ENCODE data around the gene LTBP1. TPM values are rescaled to one million over a fixed set of nuclear protein-coding genes. Genes with fewer than 3 reads are reported as not detected.

The LTBP1 gene
- total RNA-seq, 2 experiments from 2014 or later: 0.06 TPM; not detected in 1

- POLR2A ChIA-PET: no interaction called here
- H3K4me3 ChIP-seq (ENCODE audit: low read length): no peak overlapping the region
- Mint-ChIP-seq H3K4me3 (no peak overlapping the region), H3K27me3 (peaks cover 5% of the 10 kb centered on the region), H3K27ac (no peak overlapping the region), H3K9me3 (no peaks in the 10 kb centered on the region), H3K36me3 (ENCODE audit: low read depth) (no peaks in the 10 kb centered on the region), H3K4me1 (ENCODE audit: low read depth) (no peaks in the 10 kb centered on the region)
- CTCF ChIA-PET: no interaction called here
- TF ChIP-seq CTCF (IDR thresholded peaks at IDR 0.05): no peak
- DNase-seq (no peak), ATAC-seq (ENCODE audit: poor library complexity) (no peak)
- no peak overlapping the region for H3K27ac ChIP-seq (ENCODE audit: low read depth in 1 of 2, low read length in 2 of 2)
- no peaks in the 10 kb centered on the region for H3K4me1 ChIP-seq (ENCODE audit: insufficient read depth, low read length)
- intact Hi-C loops (cut with DNase I, micrococcal nuclease): no loop called here
- H3K9me3 ChIP-seq (ENCODE audit: control insufficient read depth in 1 of 2, insufficient read depth in 1 of 2, low read length in 2 of 2): no peaks in the 10 kb centered on the region
- H3K27me3 ChIP-seq (ENCODE audit: control insufficient read depth in 1 of 2, insufficient read depth in 2 of 2, low read length in 2 of 2): no peaks in the 10 kb centered on the region
- H3K36me3 ChIP-seq (ENCODE audit: insufficient read depth, low read length): no peaks in the 10 kb centered on the region
These were observed 185.0 kb downstream of the LTBP1 start for GRCh38 chr2:33131749-33132148.

GRCh38 chr2:33133454-33133952, 186.8 kb downstream of the LTBP1 start:
- ATAC-seq (ENCODE audit: poor library complexity) (no peak), DNase-seq (no peak)
- H3K27me3 Mint-ChIP-seq: peaks cover 9% of the 10 kb centered on the region
- no peaks in the 10 kb centered on the region for H3K4me1 Mint-ChIP-seq (ENCODE audit: low read depth)
- no peak overlapping the region for H3K27ac ChIP-seq (ENCODE audit: low read depth in 1 of 2, low read length in 2 of 2)
- intact Hi-C loops (cut with DNase I, micrococcal nuclease): no loop called here
- CTCF ChIA-PET: no interaction called here
- no peak overlapping the region for H3K4me3 ChIP-seq (ENCODE audit: low read length)
- H3K4me1 ChIP-seq (ENCODE audit: insufficient read depth, low read length): no peaks in the 10 kb centered on the region
- POLR2A ChIA-PET: no interaction called here
- no peaks in the 10 kb centered on the region for H3K27me3 ChIP-seq (ENCODE audit: control insufficient read depth in 1 of 2, insufficient read depth in 2 of 2, low read length in 2 of 2)
- H3K9me3 ChIP-seq (ENCODE audit: control insufficient read depth in 1 of 2, insufficient read depth in 1 of 2, low read length in 2 of 2): no peaks in the 10 kb centered on the region
- no peak for TF ChIP-seq CTCF (IDR thresholded peaks at IDR 0.05)
- no peaks in the 10 kb centered on the region for H3K36me3 ChIP-seq (ENCODE audit: insufficient read depth, low read length)
- no peak overlapping the region for H3K4me3 Mint-ChIP-seq
- no peaks in the 10 kb centered on the region for H3K9me3 Mint-ChIP-seq
- no peak overlapping the region for H3K27ac Mint-ChIP-seq
- H3K36me3 Mint-ChIP-seq (ENCODE audit: low read depth): no peaks in the 10 kb centered on the region

GRCh38 chr2:33134086-33134771, 187.5 kb downstream of the LTBP1 start:
- H3K4me1 ChIP-seq (ENCODE audit: insufficient read depth, low read length): no peaks in the 10 kb centered on the region
- ChIA-PET POLR2A (no interaction called here), CTCF (no interaction called here)
- TF ChIP-seq CTCF (IDR thresholded peaks at IDR 0.05): no peak
- Mint-ChIP-seq H3K27ac (no peak overlapping the region), H3K27me3 (peaks cover 4% of the 10 kb centered on the region), H3K9me3 (no peaks in the 10 kb centered on the region), H3K36me3 (ENCODE audit: low read depth) (no peaks in the 10 kb centered on the region), H3K4me3 (no peak overlapping the region), H3K4me1 (ENCODE audit: low read depth) (no peaks in the 10 kb centered on the region)
- H3K9me3 ChIP-seq (ENCODE audit: control insufficient read depth in 1 of 2, insufficient read depth in 1 of 2, low read length in 2 of 2): no peaks in the 10 kb centered on the region
- no peak for DNase-seq
- no peak for ATAC-seq (ENCODE audit: poor library complexity)
- intact Hi-C loops (cut with DNase I, micrococcal nuclease): no loop called here
- no peak overlapping the region for H3K27ac ChIP-seq (ENCODE audit: low read depth in 1 of 2, low read length in 2 of 2)
- no peak overlapping the region for H3K4me3 ChIP-seq (ENCODE audit: low read length)
- H3K36me3 ChIP-seq (ENCODE audit: insufficient read depth, low read length): no peaks in the 10 kb centered on the region
- H3K27me3 ChIP-seq (ENCODE audit: control insufficient read depth in 1 of 2, insufficient read depth in 2 of 2, low read length in 2 of 2): no peaks in the 10 kb centered on the region
